CD14-positive monocyte (primary cell): ENCODE measurements around the gene ADORA2B. TPM values are rescaled to one million over a fixed set of nuclear protein-coding genes. Genes with fewer than 3 reads are reported as not detected.

Experiments used
- DNase-seq, 3 donors: peaks; one replicate each; pipeline ENCODE4 v3.0.0-alpha.2; 2011 to 2022
- H2AFZ ChIP-seq: 2 replicates; pipeline ENCODE4 v1.6.0; 2012; ENCODE audit warnings: mild to moderate bottlenecking, low read depth, low read length, inconsistent platforms; ENCODE audit not compliant: insufficient read depth, poor library complexity, severe bottlenecking
- H3K27ac ChIP-seq, 2 donors: 1 replicate in 1 of 2; 2 replicates in 1 of 2; pipeline ENCODE4 v1.5.1; 2012 to 2013; ENCODE audit warnings: low read length in 2 of 2, control low read depth in 1 of 2, inconsistent platforms in 1 of 2, low read depth in 1 of 2, mild to moderate bottlenecking in 1 of 2
- H3K27me3 ChIP-seq, 2 donors: one replicate each; pipeline versions ENCODE4 v1.6.0 to v1.6.1; 2011 to 2013; ENCODE audit warnings: low read length in 2 of 2; ENCODE audit not compliant: control insufficient read depth in 2 of 2, insufficient read depth in 2 of 2
- H3K36me3 ChIP-seq, 2 donors: replicated peaks in 1 of 2; 1 replicate in 1 of 2; 2 replicates in 1 of 2; pipeline versions ENCODE4 v1.5.1 to v1.6.1; 2012 to 2013; ENCODE audit warnings: low read length in 2 of 2, control low read depth in 1 of 2, inconsistent platforms in 1 of 2, mild to moderate bottlenecking in 1 of 2; ENCODE audit not compliant: insufficient read depth in 2 of 2, control insufficient read depth in 1 of 2
- H3K4me1 ChIP-seq, 2 donors: 1 replicate in 1 of 2; 2 replicates in 1 of 2; pipeline versions ENCODE4 v1.5.1 to v1.6.1; 2012 to 2013; ENCODE audit warnings: low read length in 2 of 2, control low read depth in 1 of 2, inconsistent platforms in 1 of 2, mild to moderate bottlenecking in 1 of 2, moderate library complexity in 1 of 2; ENCODE audit not compliant: insufficient read depth in 2 of 2, control insufficient read depth in 1 of 2
- H3K4me2 ChIP-seq: replicated peaks from 2 replicates; pipeline ENCODE3; 2012; ENCODE audit warnings: low read length, moderate library complexity, mild to moderate bottlenecking; ENCODE audit not compliant: poor library complexity, severe bottlenecking; ENCODE audit errors: extremely low read depth
- H3K4me3 ChIP-seq, 3 experiments: fragments of 200-600 bp in 1 of 3; sonication (generic) in 1 of 3; replicated peaks in 1 of 3; 1 replicate in 2 of 3; 2 replicates in 1 of 3; pipeline ENCODE4 v1.5.1; 2011 to 2013; ENCODE audit warnings: low read length in 3 of 3, mild to moderate bottlenecking in 3 of 3, control low read depth in 2 of 3, low read depth in 2 of 3, inconsistent platforms in 1 of 3, moderate library complexity in 1 of 3
- H3K79me2 ChIP-seq: 2 replicates; pipeline ENCODE4 v1.6.0; 2012; ENCODE audit warnings: mild to moderate bottlenecking, control low read depth, inconsistent platforms, low read length, moderate library complexity; ENCODE audit not compliant: insufficient read depth
- H3K9ac ChIP-seq: 2 replicates; pipeline ENCODE4 v1.6.0; 2017; ENCODE audit warnings: low read length, mild to moderate bottlenecking; ENCODE audit not compliant: insufficient read depth, poor library complexity, severe bottlenecking
- H3K9me3 ChIP-seq, 2 donors: replicated peaks in 1 of 2; 1 replicate in 1 of 2; 2 replicates in 1 of 2; pipeline versions ENCODE4 v1.5.1 to v1.6.1; 2012 to 2013; ENCODE audit warnings: low read length in 2 of 2, control low read depth in 1 of 2; ENCODE audit not compliant: control insufficient read depth in 1 of 2, insufficient read depth in 1 of 2
- H4K20me1 ChIP-seq: 2 replicates; pipeline ENCODE4 v1.6.0; 2012; ENCODE audit warnings: mild to moderate bottlenecking, low read length, control low read depth, moderate library complexity; ENCODE audit not compliant: insufficient read depth
- H3K27ac Mint-ChIP-seq, 7 donors: one replicate each; pipeline ENCODE4 v1.8.0; 2020; ENCODE audit warnings: mild to moderate bottlenecking in 7 of 7, mixed read lengths in 7 of 7, moderate library complexity in 6 of 7, inconsistent platforms in 2 of 7
- H3K27me3 Mint-ChIP-seq, 3 donors: one replicate each; pipeline ENCODE4 v1.8.0; 2021 to 2022; ENCODE audit warnings: low read depth in 3 of 3, mild to moderate bottlenecking in 3 of 3, mixed read lengths in 3 of 3, moderate library complexity in 3 of 3, inconsistent platforms in 1 of 3
- H3K36me3 Mint-ChIP-seq, 2 donors: one replicate each; pipeline ENCODE4 v1.8.0; 2020; ENCODE audit warnings: mixed read lengths in 2 of 2, inconsistent platforms in 1 of 2, mild to moderate bottlenecking in 1 of 2
- H3K4me1 Mint-ChIP-seq: one replicate; pipeline ENCODE4 v1.8.0; 2020; ENCODE audit warnings: mild to moderate bottlenecking, mixed read lengths
- H3K4me3 Mint-ChIP-seq, 2 donors: one replicate each; pipeline ENCODE4 v1.8.0; 2020; ENCODE audit warnings: mild to moderate bottlenecking in 2 of 2, mixed read lengths in 2 of 2, moderate library complexity in 1 of 2
- H3K9me3 Mint-ChIP-seq, 7 donors: one replicate each; pipeline ENCODE4 v1.8.0; 2020 to 2022; ENCODE audit warnings: mixed read lengths in 7 of 7, mild to moderate bottlenecking in 6 of 7, moderate library complexity in 6 of 7, inconsistent platforms in 2 of 7
- CTCF ChIP-seq: fragments of 200-600 bp; IDR thresholded peaks from one replicate; pipeline ENCODE4 v1.8.0; 2022; ENCODE audit warnings: antibody characterized with exemption, mild to moderate bottlenecking
- WGBS: methylation state at CpG from one replicate; pipeline ENCODE4 v1.1.5; 2013; ENCODE audit warnings: missing lambda C conversion rate; ENCODE audit not compliant: insufficient coverage; 5-methylcytosine and 5-hydroxymethylcytosine counted together
- intact Hi-C, 2 donors: fragments of 100-400 bp; cut with micrococcal nuclease; formaldehyde crosslinking; loops; one replicate each; pipeline versions ENCODE4 v1.15.0 to v1.15.1; 2023
- polyA plus RNA-seq, 3 donors: library from polyadenylated mRNA; depleted of rRNA in 1 of 3; unstranded in 2 of 3; stranded (reverse) in 1 of 3; fragments of 300-500 nt in 2 of 3; fragments of >200 nt in 1 of 3; fragmentation: Illumina TruSeq in 2 of 3; gene quantifications; 1 replicate in 2 of 3; 2 replicates in 1 of 3; pipeline ENCODE4 v1.2.3, GENCODE V29; 2012 to 2021

ADORA2B gene
- polyA plus RNA-seq, 3 donors = 2.0 to 6.4 (median 4.4) TPM

- peaks cover 0 to 11% of the 10 kb centered on the region in 2 donors for H3K36me3 Mint-ChIP-seq
- H3K9me3 Mint-ChIP-seq = peaks cover 0 to 7% (median 3%) of the 10 kb centered on the region in 7 donors
- H3K4me3 ChIP-seq = no peak overlapping the region
- no peak for DNase-seq
- peaks cover 22% of the 10 kb centered on the region for H3K4me1 Mint-ChIP-seq
- H2AFZ ChIP-seq = no peak overlapping the region
- H3K79me2 ChIP-seq = no peaks in the 10 kb centered on the region
- H3K27ac ChIP-seq = no peak overlapping the region
- peaks cover 7 to 18% of the 10 kb centered on the region in 2 donors for H3K27me3 ChIP-seq
- no peaks in the 10 kb centered on the region for H3K36me3 ChIP-seq
- peaks cover 29 to 30% of the 10 kb centered on the region in 2 donors for H3K4me1 ChIP-seq
- no peaks in the 10 kb centered on the region for H3K9me3 ChIP-seq
- H3K27me3 Mint-ChIP-seq = peaks cover 18 to 29% (median 27%) of the 10 kb centered on the region in 3 donors
- H3K9ac ChIP-seq = no peak overlapping the region
- H3K4me3 Mint-ChIP-seq = no peak overlapping the region
- H3K27ac Mint-ChIP-seq = no peak overlapping the region
- intact Hi-C loops = no loop called here
- TF ChIP-seq CTCF = no peak
- no peak overlapping the region for H3K4me2 ChIP-seq
- H4K20me1 ChIP-seq = no peaks in the 10 kb centered on the region
These were observed 25.5 kb upstream of the ADORA2B start for GRCh38 chr17:15919466-15919865.

- no peak overlapping the region for H3K4me3 Mint-ChIP-seq
- Histone ChIP-seq H3K27ac (no peak overlapping the region), H3K9ac (no peak overlapping the region), H3K4me2 (no peak overlapping the region), H2AFZ (no peak overlapping the region), H4K20me1 (no peaks in the 10 kb centered on the region), H3K79me2 (no peaks in the 10 kb centered on the region), H3K4me1 (peaks cover 16 to 21% of the 10 kb centered on the region in 2 donors), H3K9me3 (no peaks in the 10 kb centered on the region), H3K27me3 (peaks cover 7 to 18% of the 10 kb centered on the region in 2 donors), H3K4me3 (no peak overlapping the region), H3K36me3 (no peaks in the 10 kb centered on the region)
- intact Hi-C loops = no loop called here
- WGBS = 70% methylated on average over 4 of the region's 9 CpGs
- H3K9me3 Mint-ChIP-seq = peaks cover 0 to 4% (median 1%) of the 10 kb centered on the region in 7 donors
- peaks cover 0 to 8% of the 10 kb centered on the region in 2 donors for H3K36me3 Mint-ChIP-seq
- DNase-seq = peak; percentile 36 to 80 (median 61)
- peaks cover 13% of the 10 kb centered on the region for H3K4me1 Mint-ChIP-seq
- no peak for TF ChIP-seq CTCF
- peaks cover 23 to 29% (median 25%) of the 10 kb centered on the region in 3 donors for H3K27me3 Mint-ChIP-seq
- H3K27ac Mint-ChIP-seq = peak overlapping the region in 3 of 7 donors; percentile 19 to 77 (median 77)
These were observed 24.1 kb upstream of the ADORA2B start for GRCh38 chr17:15920758-15921239.
